ENCODE measurements around the gene TPH1. TPM values are rescaled to one million over a fixed set of nuclear protein-coding genes. Genes with fewer than 3 reads are reported as not detected.

TPH1 gene
- total RNA-seq, 1 experiment from 2014 or later: 0.32 TPM

- peaks cover 7% of the 10 kb centered on the region for H3K4me1 Mint-ChIP-seq (ENCODE audit: low read depth, unreplicated experiment)
- BruUV-seq (replicated peaks): no TSS peak
- H3K27me3 Mint-ChIP-seq (ENCODE audit: insufficient read depth, unreplicated experiment): peaks cover 3% of the 10 kb centered on the region
- intact Hi-C loops (cut with micrococcal nuclease; ENCODE audit: unreplicated experiment): loop anchor here (1.0 kb wide), 1 partner anchor 34 kb away; no protein-coding TSS in a partner anchor
- no peaks in the 10 kb centered on the region for H3K36me3 ChIP-seq (ENCODE audit: control insufficient read depth, insufficient read depth, low read length)
- H3K4me3 Mint-ChIP-seq (ENCODE audit: unreplicated experiment): no peak overlapping the region
- H3K4me3 ChIP-seq (ENCODE audit: low read depth, low read length): no peak overlapping the region
- H3K36me3 Mint-ChIP-seq (ENCODE audit: insufficient read depth, unreplicated experiment): no peaks in the 10 kb centered on the region
- POLR2A ChIA-PET: no interaction called here
- no peaks in the 10 kb centered on the region for H3K9me3 ChIP-seq
- CTCF ChIA-PET: no interaction called here
- H3K4me1 ChIP-seq: peaks cover 6% of the 10 kb centered on the region; the same call in 1 of the 2 replicates
- H3K27me3 ChIP-seq (replicated peaks; ENCODE audit: control insufficient read depth, insufficient read depth, low read length): no peaks in the 10 kb centered on the region
- no peak for TF ChIP-seq CTCF (IDR thresholded peaks at IDR 0.05; ENCODE audit: insufficient read depth in 1 of 2, low read depth in 1 of 2, low read length in 1 of 2, severe bottlenecking in 1 of 2, unreplicated experiment in 1 of 2)
- H3K27ac Mint-ChIP-seq (ENCODE audit: unreplicated experiment): no peak overlapping the region
- no peak for DNase-seq
- no peaks in the 10 kb centered on the region for H3K9me3 Mint-ChIP-seq (ENCODE audit: unreplicated experiment)
Measured at GRCh38 chr11:18054511-18055103, 8.5 kb upstream of the TPH1 start.

GRCh38 chr11:18050848-18051247 lies 4.8 kb upstream of the TPH1 start:
- ChIA-PET POLR2A (no interaction called here), CTCF (no interaction called here)
- Mint-ChIP-seq H3K9me3 (ENCODE audit: unreplicated experiment) (no peaks in the 10 kb centered on the region), H3K27me3 (ENCODE audit: insufficient read depth, unreplicated experiment) (peaks cover 6% of the 10 kb centered on the region), H3K36me3 (ENCODE audit: insufficient read depth, unreplicated experiment) (no peaks in the 10 kb centered on the region), H3K4me1 (ENCODE audit: low read depth, unreplicated experiment) (peaks cover 7% of the 10 kb centered on the region), H3K27ac (ENCODE audit: unreplicated experiment) (no peak overlapping the region), H3K4me3 (ENCODE audit: unreplicated experiment) (no peak overlapping the region)
- Histone ChIP-seq H3K36me3 (ENCODE audit: control insufficient read depth, insufficient read depth, low read length) (no peaks in the 10 kb centered on the region), H3K4me3 (ENCODE audit: low read depth, low read length) (no peak overlapping the region), H3K9me3 (no peaks in the 10 kb centered on the region), H3K27me3 (replicated peaks; ENCODE audit: control insufficient read depth, insufficient read depth, low read length) (peaks cover 1% of the 10 kb centered on the region; the same call in 1 of the 2 replicates), H3K4me1 (peaks cover 3% of the 10 kb centered on the region; the same call in 1 of the 2 replicates)
- no TSS peak for BruUV-seq (replicated peaks)
- intact Hi-C loops (cut with micrococcal nuclease; ENCODE audit: unreplicated experiment): no loop called here
- DNase-seq: no peak
- TF ChIP-seq CTCF (IDR thresholded peaks at IDR 0.05; ENCODE audit: insufficient read depth in 1 of 2, low read depth in 1 of 2, low read length in 1 of 2, severe bottlenecking in 1 of 2, unreplicated experiment in 1 of 2): no peak

- H3K4me3 ChIP-seq (ENCODE audit: low read depth, low read length): no peak overlapping the region
- Mint-ChIP-seq H3K4me3 (ENCODE audit: unreplicated experiment) (no peak overlapping the region), H3K36me3 (ENCODE audit: insufficient read depth, unreplicated experiment) (no peaks in the 10 kb centered on the region), H3K27ac (ENCODE audit: unreplicated experiment) (no peak overlapping the region), H3K9me3 (ENCODE audit: unreplicated experiment) (no peaks in the 10 kb centered on the region), H3K4me1 (ENCODE audit: low read depth, unreplicated experiment) (no peaks in the 10 kb centered on the region), H3K27me3 (ENCODE audit: insufficient read depth, unreplicated experiment) (peaks cover 24% of the 10 kb centered on the region)
- no TSS peak for BruUV-seq (replicated peaks)
- ChIA-PET POLR2A (no interaction called here), CTCF (no interaction called here)
- H3K9me3 ChIP-seq: no peaks in the 10 kb centered on the region
- TF ChIP-seq CTCF (IDR thresholded peaks at IDR 0.05; ENCODE audit: insufficient read depth in 1 of 2, low read depth in 1 of 2, low read length in 1 of 2, severe bottlenecking in 1 of 2, unreplicated experiment in 1 of 2): no peak
- intact Hi-C loops (cut with micrococcal nuclease; ENCODE audit: unreplicated experiment): no loop called here
- no peaks in the 10 kb centered on the region for H3K36me3 ChIP-seq (ENCODE audit: control insufficient read depth, insufficient read depth, low read length)
- H3K27me3 ChIP-seq (replicated peaks; ENCODE audit: control insufficient read depth, insufficient read depth, low read length): no peaks in the 10 kb centered on the region; the same call in 1 of the 2 replicates
- no peak for DNase-seq
- no peaks in the 10 kb centered on the region for H3K4me1 ChIP-seq
Measured at GRCh38 chr11:18036456-18036855, 9.6 kb downstream of the TPH1 start.
